Neuronal stem cell (in vitro differentiated cells): ENCODE data around the gene MARCHF9.
"Not testable (repeated sequence)": the region's sequence is repeated elsewhere in the genome, so short reads cannot be mapped to it uniquely, and the experiment has no call there.

Experiments used
- DNase-seq: peaks from one replicate; pipeline ENCODE4 v3.0.0-alpha.2; 2013; ENCODE audit warnings: low spot score
- H2AFZ ChIP-seq: one replicate; pipeline ENCODE4 v1.6.1; 2013; ENCODE audit warnings: mild to moderate bottlenecking, low read length, inconsistent platforms
- H2AK5ac ChIP-seq: 2 replicates; pipeline ENCODE4 v1.6.1; 2013; ENCODE audit warnings: low read depth, mild to moderate bottlenecking, inconsistent platforms, low read length, moderate library complexity, mixed read lengths
- H2BK120ac ChIP-seq: 2 replicates; pipeline ENCODE4 v1.6.1; 2013; ENCODE audit warnings: low read depth, mild to moderate bottlenecking, inconsistent platforms, low read length, moderate library complexity, mixed read lengths
- H2BK12ac ChIP-seq: one replicate; pipeline ENCODE4 v1.6.1; 2013; ENCODE audit warnings: low read length, inconsistent platforms
- H2BK15ac ChIP-seq: 2 replicates; pipeline ENCODE4 v1.6.1; 2013; ENCODE audit warnings: mild to moderate bottlenecking, low read length, inconsistent platforms, mixed read lengths
- H2BK5ac ChIP-seq: one replicate; pipeline ENCODE4 v1.6.1; 2013; ENCODE audit warnings: inconsistent platforms, mild to moderate bottlenecking, low read length, moderate library complexity
- H3K14ac ChIP-seq: one replicate; pipeline ENCODE4 v1.6.1; 2013; ENCODE audit warnings: low read length, inconsistent platforms
- H3K18ac ChIP-seq: 2 replicates; pipeline ENCODE4 v1.6.1; 2013; ENCODE audit warnings: low read length, inconsistent platforms
- H3K23ac ChIP-seq: 2 replicates; pipeline ENCODE4 v1.6.1; 2013; ENCODE audit warnings: low read depth, mild to moderate bottlenecking, mixed read lengths, low read length, inconsistent platforms; ENCODE audit not compliant: poor library complexity
- H3K27ac ChIP-seq: replicated peaks from 3 replicates; pipeline ENCODE4 v1.5.1; 2013; ENCODE audit warnings: low read length, inconsistent platforms
- H3K27me3 ChIP-seq, 3 experiments: 2 replicates each; pipeline ENCODE4 v1.6.1; 2013; ENCODE audit warnings: low read length in 3 of 3, mild to moderate bottlenecking in 2 of 3, inconsistent platforms in 1 of 3, low read depth in 1 of 3, mixed read lengths in 1 of 3, moderate library complexity in 1 of 3; ENCODE audit not compliant: control insufficient read depth in 3 of 3, insufficient read depth in 3 of 3
- H3K36me3 ChIP-seq, 2 donors: replicated peaks in 1 of 2; 2 replicates each; pipeline ENCODE4 v1.6.1; 2013; ENCODE audit warnings: low read length in 2 of 2; ENCODE audit not compliant: control insufficient read depth in 2 of 2, insufficient read depth in 2 of 2
- H3K4ac ChIP-seq: 2 replicates; pipeline ENCODE4 v1.6.1; 2013; ENCODE audit warnings: inconsistent platforms, mild to moderate bottlenecking, low read length, moderate library complexity
- H3K4me1 ChIP-seq, 2 donors: 1 replicate in 1 of 2; 2 replicates in 1 of 2; pipeline ENCODE4 v1.6.1; 2013; ENCODE audit warnings: low read length in 2 of 2, low read depth in 1 of 2; ENCODE audit not compliant: control insufficient read depth in 2 of 2, insufficient read depth in 1 of 2
- H3K4me2 ChIP-seq: one replicate; pipeline ENCODE4 v1.6.1; 2013; ENCODE audit warnings: mild to moderate bottlenecking, low read length, inconsistent platforms; ENCODE audit not compliant: insufficient read depth, poor library complexity, severe bottlenecking
- H3K4me3 ChIP-seq, 2 donors: 2 replicates each; pipeline ENCODE4 v1.5.1; 2013; ENCODE audit warnings: low read length in 2 of 2, mild to moderate bottlenecking in 2 of 2, inconsistent platforms in 1 of 2, moderate library complexity in 1 of 2
- H3K79me1 ChIP-seq: one replicate; pipeline ENCODE4 v1.6.1; 2013; ENCODE audit warnings: low read depth, mild to moderate bottlenecking, inconsistent platforms, low read length, moderate library complexity
- H3K9ac ChIP-seq: one replicate; pipeline ENCODE4 v1.6.1; 2013; ENCODE audit warnings: mild to moderate bottlenecking, low read depth, low read length, inconsistent platforms; ENCODE audit not compliant: poor library complexity
- H3K9me3 ChIP-seq, 2 donors: replicated peaks in 1 of 2; 2 replicates each; pipeline versions ENCODE3 to v1.6.1; 2013; ENCODE audit warnings: low read length in 2 of 2, mild to moderate bottlenecking in 2 of 2, inconsistent platforms in 1 of 2, low read depth in 1 of 2, mixed read lengths in 1 of 2, moderate library complexity in 1 of 2; ENCODE audit not compliant: control insufficient read depth in 2 of 2, insufficient read depth in 1 of 2
- H4K8ac ChIP-seq: one replicate; pipeline ENCODE4 v1.6.1; 2013; ENCODE audit warnings: low read depth, mild to moderate bottlenecking, inconsistent platforms, low read length, moderate library complexity
- H4K91ac ChIP-seq: one replicate; pipeline ENCODE4 v1.6.1; 2013; ENCODE audit warnings: low read length, low read depth, mild to moderate bottlenecking, inconsistent platforms; ENCODE audit not compliant: poor library complexity
- WGBS, 2 donors: extraction: QIAGEN DNeasy Blood & Tissue Kit; methylation state at CpG; one replicate each; pipeline ENCODE4 v1.1.7; 2013; ENCODE audit warnings: missing lambda C conversion rate in 2 of 2, mixed read lengths in 1 of 2; ENCODE audit not compliant: insufficient read length in 2 of 2, insufficient replicate concordance in 1 of 2; ENCODE audit errors: extremely low coverage in 2 of 2; 5-methylcytosine and 5-hydroxymethylcytosine counted together

The MARCHF9 gene

GRCh38 chr12:57713209-57713608 is 41.7 kb upstream of the MARCHF9 start:
- no peak for DNase-seq
- Histone ChIP-seq H4K91ac (no peak overlapping the region), H3K4ac (no peak overlapping the region), H3K14ac (no peak overlapping the region), H3K9ac (no peak overlapping the region), H2AK5ac (no peak overlapping the region), H3K4me2 (no peak overlapping the region), H2BK5ac (no peak overlapping the region), H2BK120ac (no peak overlapping the region), H3K4me1 (peaks cover 0 to 3% of the 10 kb centered on the region in 2 donors), H3K9me3 (peaks cover 0 to 7% of the 10 kb centered on the region in 2 donors), H3K36me3 (peaks cover 12 to 53% of the 10 kb centered on the region in 2 donors), H3K23ac (no peak overlapping the region), H3K79me1 (no peaks in the 10 kb centered on the region), H2BK12ac (no peak overlapping the region), H2BK15ac (no peak overlapping the region), H3K18ac (no peak overlapping the region), H3K27me3 (no peaks in the 10 kb centered on the region), H3K4me3 (no peak overlapping the region), H2AFZ (no peak overlapping the region), H4K8ac (no peak overlapping the region), H3K27ac (no peak overlapping the region)
- WGBS, 2 donors: no CpG with 5 or more reads among the region's 5 CpGs

GRCh38 chr12:57715036-57715748 is 39.7 kb upstream of the MARCHF9 start:
- H3K9me3 ChIP-seq, H3K79me1 ChIP-seq, H3K27ac ChIP-seq, H2BK120ac ChIP-seq, H3K4me1 ChIP-seq, H3K9ac ChIP-seq, H3K4ac ChIP-seq, H2BK12ac ChIP-seq, H2BK15ac ChIP-seq, H3K4me2 ChIP-seq, H2BK5ac ChIP-seq, H2AFZ ChIP-seq, H3K27me3 ChIP-seq, H3K23ac ChIP-seq, H4K8ac ChIP-seq, H3K14ac ChIP-seq, H3K4me3 ChIP-seq, H2AK5ac ChIP-seq, H4K91ac ChIP-seq, DNase-seq, H3K18ac ChIP-seq: not testable (repeated sequence)
- WGBS, 2 donors: no CpG with 5 or more reads among the region's 6 CpGs
- H3K36me3 ChIP-seq: peaks cover 18 to 69% of the 10 kb centered on the region in 2 donors

GRCh38 chr12:57715786-57716185 is 39.1 kb upstream of the MARCHF9 start:
- no peak for DNase-seq
- Histone ChIP-seq H4K91ac (no peak overlapping the region), H4K8ac (no peak overlapping the region), H2AFZ (no peak overlapping the region), H2BK15ac (no peak overlapping the region), H3K27me3 (no peaks in the 10 kb centered on the region), H2BK120ac (no peak overlapping the region), H3K79me1 (no peaks in the 10 kb centered on the region), H3K14ac (no peak overlapping the region), H3K36me3 (peaks cover 22 to 74% of the 10 kb centered on the region in 2 donors), H3K27ac (no peak overlapping the region), H3K4me3 (no peak overlapping the region), H2BK5ac (no peak overlapping the region), H2BK12ac (no peak overlapping the region), H2AK5ac (no peak overlapping the region), H3K23ac (no peak overlapping the region), H3K9me3 (peaks cover 0 to 7% of the 10 kb centered on the region in 2 donors), H3K4me1 (peaks cover 0 to 3% of the 10 kb centered on the region in 2 donors), H3K4me2 (no peak overlapping the region), H3K18ac (no peak overlapping the region), H3K9ac (no peak overlapping the region), H3K4ac (no peak overlapping the region)
- WGBS, 2 donors: no CpG with 5 or more reads among the region's 12 CpGs

GRCh38 chr12:57716305-57716704 is 38.6 kb upstream of the MARCHF9 start:
- Histone ChIP-seq H3K79me1 (no peaks in the 10 kb centered on the region), H2BK12ac (no peak overlapping the region), H3K9ac (no peak overlapping the region), H2BK15ac (no peak overlapping the region), H3K27me3 (no peaks in the 10 kb centered on the region), H2AK5ac (no peak overlapping the region), H3K9me3 (peaks cover 0 to 7% of the 10 kb centered on the region in 2 donors), H3K36me3 (peaks cover 22 to 77% of the 10 kb centered on the region in 2 donors), H3K23ac (no peak overlapping the region), H3K4me3 (no peak overlapping the region), H3K4me2 (no peak overlapping the region), H2BK5ac (no peak overlapping the region), H2BK120ac (no peak overlapping the region), H4K8ac (no peak overlapping the region), H4K91ac (no peak overlapping the region), H3K4ac (peak overlapping the region; percentile 38), H2AFZ (no peak overlapping the region), H3K18ac (no peak overlapping the region), H3K4me1 (peaks cover 0 to 3% of the 10 kb centered on the region in 2 donors), H3K14ac (no peak overlapping the region), H3K27ac (no peak overlapping the region)
- DNase-seq: no peak
- no CpG with 5 or more reads among the region's 4 CpGs for WGBS, 2 donors
